HG03025 (cell line): ENCODE measurements around the gene SLC12A3.

ENCODE experiments used
- ATAC-seq: cut with Tn5 transposase; IDR thresholded peaks from one replicate; pipeline ENCODE4 v1.9.1; 2021; ENCODE audit warnings: mild to moderate bottlenecking, moderate library complexity; ENCODE audit not compliant: unreplicated experiment, low FRiP score

SLC12A3 gene

GRCh38 chr16:56885446-56886162, 20.6 kb downstream of the SLC12A3 start:
- ATAC-seq, result no peak

GRCh38 chr16:56886296-56886695, 21.3 kb downstream of the SLC12A3 start:
- ATAC-seq, result no peak

DNA sequence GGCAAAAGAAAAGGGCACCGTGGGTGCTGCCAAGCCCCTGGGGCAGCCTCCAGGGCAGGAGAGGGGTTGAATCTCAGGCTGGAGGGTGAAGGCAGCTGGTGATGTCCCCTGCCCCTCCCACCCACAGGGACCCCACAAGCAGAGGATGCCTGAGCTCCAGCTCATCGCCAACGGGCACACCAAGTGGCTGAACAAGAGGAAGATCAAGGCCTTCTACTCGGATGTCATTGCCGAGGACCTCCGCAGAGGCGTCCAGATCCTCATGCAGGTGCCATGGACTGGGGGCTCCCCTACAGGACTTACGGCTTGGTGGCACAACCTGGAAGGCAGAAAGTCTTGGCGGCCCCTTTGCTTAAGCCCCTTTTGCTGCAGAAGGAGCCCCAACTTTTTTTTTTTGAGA, 21.8 kb downstream of the SLC12A3 start:
- ATAC-seq, result no peak

DNA sequence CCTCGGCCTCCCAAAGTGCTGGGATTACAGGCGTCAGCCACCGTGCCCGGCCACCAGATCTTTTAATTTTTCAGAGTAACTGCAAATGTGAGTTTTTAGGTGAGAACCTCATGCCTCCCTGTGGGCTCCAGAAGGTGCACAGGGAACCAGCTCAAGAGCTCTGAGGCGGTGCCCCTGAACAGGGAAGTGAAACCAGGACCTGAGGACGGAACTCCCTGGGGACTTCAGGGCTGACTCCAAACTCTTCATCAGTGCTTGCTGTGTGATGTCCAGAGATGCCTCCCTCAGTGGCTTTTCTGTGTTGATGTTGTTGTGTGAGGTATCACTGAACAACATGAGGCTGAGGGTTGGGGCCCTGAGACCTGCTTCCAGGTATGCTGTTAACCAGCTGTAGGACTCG, 23.8 kb downstream of the SLC12A3 start:
- peak; percentile 65 for ATAC-seq

GRCh38 chr16:56889206-56889605, 24.2 kb downstream of the SLC12A3 start:
- ATAC-seq, result no peak

DNA sequence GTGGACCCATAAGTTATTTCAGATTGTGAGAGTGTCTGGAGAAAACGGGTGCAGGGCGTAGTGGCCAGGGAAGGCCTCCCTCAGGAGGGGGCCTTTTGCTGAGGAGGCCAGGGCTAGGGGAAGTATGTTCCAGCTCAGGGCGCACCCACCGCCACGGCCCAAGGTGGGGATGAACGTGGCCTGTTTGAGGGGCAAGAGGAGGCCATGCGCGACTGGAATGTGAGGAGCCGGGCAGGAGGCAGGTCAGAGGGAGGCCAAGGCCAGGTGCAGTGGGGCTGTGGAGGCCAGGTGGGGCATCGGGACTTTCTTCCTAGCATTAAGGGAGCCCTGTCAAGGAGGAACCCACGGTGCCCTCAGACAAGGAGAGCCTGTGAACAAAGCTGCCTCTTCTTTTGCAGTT, 26.7 kb downstream of the SLC12A3 start:
- ATAC-seq, result no peak

DNA sequence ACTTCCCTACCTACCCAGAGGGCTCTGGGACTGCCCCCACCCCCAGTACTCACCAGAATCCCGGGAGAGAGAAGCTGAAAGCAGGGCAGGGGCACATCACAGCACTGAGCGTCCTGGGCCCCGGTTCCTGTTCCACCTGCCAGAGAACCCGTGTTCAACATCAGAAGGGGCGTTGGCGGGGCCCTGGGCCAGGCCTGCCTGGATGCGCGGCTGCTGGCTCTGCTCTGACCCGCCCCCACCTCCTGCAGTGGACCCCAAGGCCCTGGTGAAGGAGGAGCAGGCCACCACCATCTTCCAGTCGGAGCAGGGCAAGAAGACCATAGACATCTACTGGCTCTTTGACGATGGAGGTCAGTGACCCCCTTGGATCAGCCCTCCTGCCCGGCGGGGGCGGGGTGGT, 27.7 kb downstream of the SLC12A3 start:
- ATAC-seq, result no peak

DNA sequence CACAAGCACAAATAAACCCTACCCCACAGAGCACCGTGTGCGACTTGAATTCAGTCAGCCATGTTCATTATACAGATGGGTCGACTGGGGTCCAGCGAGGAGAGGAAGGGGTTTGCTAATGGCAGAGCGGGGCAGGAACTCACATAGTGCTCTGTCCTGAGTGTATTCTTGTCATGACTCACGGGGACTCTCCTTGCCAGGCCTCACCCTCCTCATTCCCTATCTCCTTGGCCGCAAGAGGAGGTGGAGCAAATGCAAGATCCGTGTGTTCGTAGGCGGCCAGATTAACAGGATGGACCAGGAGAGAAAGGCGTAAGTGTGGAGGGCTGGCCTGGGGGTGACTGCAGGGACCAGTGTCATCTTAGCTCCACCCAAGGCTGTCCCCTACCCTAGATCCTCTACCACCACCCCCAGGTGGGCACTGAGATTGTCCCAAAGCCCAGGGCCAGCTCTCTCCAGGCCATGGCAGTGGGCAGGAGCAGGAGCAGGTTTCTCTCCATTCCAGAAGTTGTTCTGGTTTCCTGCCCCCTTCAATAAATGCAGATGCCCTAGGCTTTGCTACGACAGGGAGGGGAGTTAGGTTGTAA, 29.4 kb downstream of the SLC12A3 start:
- ATAC-seq, result no peak

GRCh38 chr16:56895813-56896212, 30.8 kb downstream of the SLC12A3 start:
- no peak for ATAC-seq

- ATAC-seq, result no peak
Observed at GRCh38 chr16:56896244-56896643, 31.2 kb downstream of the SLC12A3 start.

GRCh38 chr16:56897026-56897799, 32.2 kb downstream of the SLC12A3 start:
- no peak for ATAC-seq

- ATAC-seq, result no peak
Observed at GRCh38 chr16:56898847-56899246, 33.8 kb downstream of the SLC12A3 start.

- no peak for ATAC-seq
Observed at GRCh38 chr16:56903866-56904265, 38.9 kb downstream of the SLC12A3 start.

- ATAC-seq, result no peak
Observed at GRCh38 chr16:56907401-56907800, 42.4 kb downstream of the SLC12A3 start.

GRCh38 chr16:56909527-56909979, 44.5 kb downstream of the SLC12A3 start:
- no peak for ATAC-seq

- ATAC-seq, result no peak
Observed at GRCh38 chr16:56910112-56910511, 45.1 kb downstream of the SLC12A3 start.

- no peak for ATAC-seq
Observed at GRCh38 chr16:56910654-56911539, 45.9 kb downstream of the SLC12A3 start.

DNA sequence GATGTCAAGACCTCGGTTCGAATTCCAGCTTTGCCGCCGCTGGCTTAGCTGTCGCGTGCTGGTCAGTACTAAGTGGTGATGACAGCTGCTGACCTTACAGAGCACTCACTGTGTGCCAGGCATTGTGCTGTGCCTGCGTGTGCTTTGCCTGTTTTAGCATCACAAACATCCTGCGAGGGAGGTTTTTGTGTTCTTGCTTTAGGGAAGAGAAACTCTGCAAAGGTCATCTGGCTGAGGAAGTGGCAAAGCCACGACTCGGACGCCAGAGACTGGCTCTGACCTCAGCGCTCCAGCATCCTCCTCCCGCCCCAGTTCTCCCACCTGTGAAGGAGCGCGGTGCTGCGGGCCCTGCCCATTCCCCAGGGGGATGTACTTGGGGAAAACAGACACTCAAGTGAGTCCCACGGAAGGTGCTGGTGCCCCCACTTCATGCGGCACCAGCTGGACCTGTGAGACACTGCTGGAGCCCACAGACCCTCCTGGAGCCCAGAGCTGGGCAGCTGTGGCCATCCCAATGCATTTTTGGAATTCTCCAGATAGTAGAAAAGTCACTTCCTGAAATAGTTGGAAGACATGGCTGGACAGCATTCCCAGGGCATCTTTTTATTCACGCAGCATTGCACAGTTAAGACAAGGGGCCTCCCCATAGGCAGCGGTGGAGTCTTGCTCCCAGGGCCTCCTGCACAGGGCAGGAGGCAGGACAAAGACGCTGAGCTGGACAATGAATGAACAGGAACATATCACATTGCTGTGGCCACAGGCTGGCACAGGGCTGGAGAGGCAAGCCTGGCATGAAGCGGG, 47.0 kb downstream of the SLC12A3 start:
- peak; percentile 38 for ATAC-seq

DNA sequence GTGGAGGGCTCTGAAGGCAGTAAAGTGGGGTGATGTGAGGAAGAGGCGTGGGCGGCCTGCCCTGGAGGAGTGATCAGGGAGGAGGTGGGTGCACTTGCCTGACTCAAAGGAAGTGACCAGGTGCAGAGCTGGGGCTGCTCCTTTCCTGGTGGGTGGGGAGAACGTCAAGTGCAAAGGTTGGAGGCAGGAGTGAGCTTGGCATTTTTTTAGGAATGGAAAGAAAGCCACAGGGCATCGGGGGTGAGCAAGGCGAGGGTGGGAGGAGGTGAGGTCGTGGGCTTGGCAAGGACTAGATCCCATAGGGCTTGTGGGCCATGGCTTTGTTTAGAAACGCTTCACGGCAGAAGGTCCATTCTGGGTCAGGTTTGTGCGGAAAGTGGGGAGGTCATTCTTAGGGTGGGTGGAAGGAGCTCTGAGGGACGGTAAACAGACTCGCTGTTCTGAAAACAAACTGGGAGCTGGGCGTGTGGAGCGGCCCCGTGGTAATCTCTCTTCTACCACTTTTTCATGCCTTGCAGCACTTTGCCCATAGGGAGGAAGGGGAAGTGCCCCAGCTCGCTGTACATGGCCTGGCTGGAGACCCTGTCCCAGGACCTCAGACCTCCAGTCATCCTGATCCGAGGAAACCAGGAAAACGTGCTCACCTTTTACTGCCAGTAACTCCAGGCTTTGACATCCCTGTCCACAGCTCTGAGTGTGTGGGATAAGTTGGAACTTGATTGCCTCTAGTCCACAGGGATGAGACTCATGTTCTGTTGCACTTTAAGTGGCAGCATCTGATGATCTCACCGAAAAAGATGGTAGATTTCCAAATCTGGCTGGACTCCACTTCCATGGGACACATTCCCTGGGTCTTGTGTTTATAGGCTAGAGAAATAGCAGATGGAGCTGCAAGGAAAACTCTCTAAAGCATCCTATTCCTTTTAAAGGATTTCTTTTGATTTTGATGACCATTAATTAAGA, 48.0 kb downstream of the SLC12A3 start:
- ATAC-seq, result no peak
